Kidney (tissue), 14 donors: ENCODE data around the gene SPTB. TPM values are rescaled to one million over a fixed set of nuclear protein-coding genes. Genes with fewer than 3 reads are reported as not detected.
A peak's percentile ranks its signal among the peaks of the same experiment; 100 is the strongest.

ENCODE experiments used
- DNase-seq, 5 donors: peaks; one replicate each; pipeline ENCODE4 v3.0.0-alpha.2; 2013 to 2020
- FAIRE-seq: peaks from 2 replicates; lab custom pipeline; 2012; peaks lifted over from hg19 to GRCh38; lab: Jason Lieb, UNC
- H3K27ac ChIP-seq, 2 donors: one replicate each; pipeline ENCODE4 v1.7.0; 2013; ENCODE audit warnings: low read depth in 2 of 2, low read length in 2 of 2, inconsistent platforms in 1 of 2
- H3K27me3 ChIP-seq: one replicate; pipeline ENCODE4 v1.7.1; 2013; ENCODE audit warnings: low read length, inconsistent platforms; ENCODE audit not compliant: control insufficient read depth, insufficient read depth
- H3K36me3 ChIP-seq, 3 donors: one replicate each; pipeline versions ENCODE4 v1.7.0 to v1.7.1; 2013; ENCODE audit warnings: low read length in 3 of 3, control low read depth in 1 of 3, inconsistent platforms in 1 of 3; ENCODE audit not compliant: insufficient read depth in 3 of 3, control insufficient read depth in 2 of 3
- H3K4me1 ChIP-seq, 3 donors: one replicate each; pipeline versions ENCODE4 v1.7.0 to v1.7.1; 2013; ENCODE audit warnings: low read length in 3 of 3, inconsistent platforms in 1 of 3, low read depth in 1 of 3; ENCODE audit not compliant: control insufficient read depth in 2 of 3, insufficient read depth in 2 of 3
- H3K4me3 ChIP-seq, 3 donors: one replicate each; pipeline versions ENCODE4 v1.7.0 to v1.8.1; 2013; ENCODE audit warnings: low read length in 3 of 3, control low read depth in 1 of 3, inconsistent platforms in 1 of 3
- H3K9ac ChIP-seq, 3 donors: one replicate each; pipeline versions ENCODE4 v1.7.0 to v1.7.1; 2013; ENCODE audit warnings: low read length in 3 of 3, control low read depth in 1 of 3, inconsistent platforms in 1 of 3
- H3K9me3 ChIP-seq, 3 donors: one replicate each; pipeline versions ENCODE4 v1.7.0 to v1.7.1; 2013; ENCODE audit warnings: low read length in 3 of 3, control low read depth in 1 of 3, inconsistent platforms in 1 of 3; ENCODE audit not compliant: control insufficient read depth in 2 of 3, insufficient read depth in 1 of 3
- intact Hi-C: fragments of 100-400 bp; cut with DNase I; formaldehyde crosslinking; loops from one replicate; pipeline ENCODE4 v1.11.1; 2022
- polyA plus RNA-seq: library from polyadenylated mRNA; stranded (reverse); fragments of 350-450 nt; fragmentation: Illumina TruSeq; extraction: RNeasy Lipid Tissue Mini Kit (QIAGEN cat#74804); gene quantifications from one replicate; pipeline ENCODE4 v1.2.3, GENCODE V29; 2014; ENCODE audit warnings: low read depth, low replicate concordance; ENCODE audit not compliant: insufficient read depth
- total RNA-seq: library from RNA; stranded (reverse); fragmentation: NEBNext Ultra II Directional; extraction: Animal tissue kit (Norgen Biotek cat#: 25700); gene quantifications from one replicate; pipeline ENCODE4 v1.2.1, GENCODE V29; 2021
- TF ChIP-seq, protein P1 (sequence below): IDR thresholded peaks from 3 replicates; pipeline ENCODE4 v1.5.1; 2012; ENCODE audit warnings: mild to moderate bottlenecking, moderate library complexity, borderline replicate concordance; ENCODE audit not compliant: insufficient read depth; ENCODE audit errors: extremely low read depth
- donor health status: control.
- donor health status: control.
- donor health status: control.
- donor health status: control.
- donor health status: control.
- donor health status: DM: yes; HTN: yes; CAD: no.
- donor health status: Normal renal cell carcinoma (clear cell type).

The SPTB gene
- total and polyA plus RNA-seq, 2 donors from 2014 or later = 1.7 to 2.2 TPM

- intact Hi-C loops = no loop called here
- TF ChIP-seq, protein P1, sequence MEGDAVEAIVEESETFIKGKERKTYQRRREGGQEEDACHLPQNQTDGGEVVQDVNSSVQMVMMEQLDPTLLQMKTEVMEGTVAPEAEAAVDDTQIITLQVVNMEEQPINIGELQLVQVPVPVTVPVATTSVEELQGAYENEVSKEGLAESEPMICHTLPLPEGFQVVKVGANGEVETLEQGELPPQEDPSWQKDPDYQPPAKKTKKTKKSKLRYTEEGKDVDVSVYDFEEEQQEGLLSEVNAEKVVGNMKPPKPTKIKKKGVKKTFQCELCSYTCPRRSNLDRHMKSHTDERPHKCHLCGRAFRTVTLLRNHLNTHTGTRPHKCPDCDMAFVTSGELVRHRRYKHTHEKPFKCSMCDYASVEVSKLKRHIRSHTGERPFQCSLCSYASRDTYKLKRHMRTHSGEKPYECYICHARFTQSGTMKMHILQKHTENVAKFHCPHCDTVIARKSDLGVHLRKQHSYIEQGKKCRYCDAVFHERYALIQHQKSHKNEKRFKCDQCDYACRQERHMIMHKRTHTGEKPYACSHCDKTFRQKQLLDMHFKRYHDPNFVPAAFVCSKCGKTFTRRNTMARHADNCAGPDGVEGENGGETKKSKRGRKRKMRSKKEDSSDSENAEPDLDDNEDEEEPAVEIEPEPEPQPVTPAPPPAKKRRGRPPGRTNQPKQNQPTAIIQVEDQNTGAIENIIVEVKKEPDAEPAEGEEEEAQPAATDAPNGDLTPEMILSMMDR = no peak
- Histone ChIP-seq H3K9me3 (no peaks in the 10 kb centered on the region), H3K36me3 (no peaks in the 10 kb centered on the region), H3K27ac (no peak overlapping the region), H3K4me3 (no peak overlapping the region), H3K27me3 (no peaks in the 10 kb centered on the region), H3K9ac (no peak overlapping the region), H3K4me1 (peaks cover 0 to 10% (median 0%) of the 10 kb centered on the region in 3 donors)
- FAIRE-seq = no peak
- no peak for DNase-seq
Measured at GRCh38 chr14:64779472-64779871, 100.2 kb downstream of the SPTB start.

GRCh38 chr14:64778104-64778754 is 101.5 kb downstream of the SPTB start:
- Histone ChIP-seq H3K27me3 (no peaks in the 10 kb centered on the region), H3K9ac (no peak overlapping the region), H3K4me1 (peaks cover 0 to 10% (median 0%) of the 10 kb centered on the region in 3 donors), H3K4me3 (no peak overlapping the region), H3K27ac (no peak overlapping the region), H3K9me3 (no peaks in the 10 kb centered on the region), H3K36me3 (no peaks in the 10 kb centered on the region)
- TF ChIP-seq, protein P1 = no peak
- intact Hi-C loops = no loop called here
- FAIRE-seq (no peak), DNase-seq (peak in 1 of 5 donors; percentile 30)

DNA sequence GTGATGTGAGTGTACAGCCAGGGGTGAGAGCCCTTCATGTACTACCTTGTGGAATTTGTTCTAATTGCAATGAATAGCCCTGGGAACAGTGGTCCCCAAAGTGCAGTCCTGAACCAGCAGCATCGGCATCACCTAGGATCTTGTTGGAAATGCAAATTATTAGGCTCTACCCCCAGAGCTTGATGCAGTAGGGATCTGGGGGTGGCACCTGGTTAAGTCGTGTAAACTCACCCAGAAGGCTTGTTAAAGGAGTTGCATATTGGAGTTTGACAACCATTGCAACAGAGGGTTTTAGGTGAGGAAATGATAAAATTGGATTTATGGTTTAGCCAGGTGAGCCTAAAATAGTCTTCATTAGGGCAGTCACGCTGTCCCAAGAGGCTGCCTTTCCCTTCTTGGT is 102.2 kb downstream of the SPTB start:
- Histone ChIP-seq H3K4me1 (peaks cover 0 to 10% (median 0%) of the 10 kb centered on the region in 3 donors), H3K9ac (no peak overlapping the region), H3K27me3 (no peaks in the 10 kb centered on the region), H3K27ac (no peak overlapping the region), H3K36me3 (no peaks in the 10 kb centered on the region), H3K4me3 (no peak overlapping the region), H3K9me3 (no peaks in the 10 kb centered on the region)
- TF ChIP-seq, protein P1 = no peak
- no peak for DNase-seq
- intact Hi-C loops = no loop called here
- FAIRE-seq = no peak
